ENCODE data around the gene SEPHS2. TPM values are rescaled to one million over a fixed set of nuclear protein-coding genes. Genes with fewer than 3 reads are reported as not detected.
A peak's percentile ranks its signal among the peaks of the same experiment; 100 is the strongest.
"Not testable (repeated sequence)": the region's sequence is repeated elsewhere in the genome, so short reads cannot be mapped to it uniquely, and the experiment has no call there.

Gene SEPHS2
- total and polyA plus RNA-seq, 4 donors, result 6.8 to 37.1 (median 24.0) TPM

- DNase-seq (ENCODE audit: low read depth in 4 of 6, low spot score in 6 of 6), result no peak
- Histone ChIP-seq H3K4me1 (ENCODE audit: control insufficient read depth, insufficient read depth, low read length) (peaks cover 19% of the 10 kb centered on the region), H3K27me3 (ENCODE audit: control insufficient read depth, insufficient read depth, low read length) (no peaks in the 10 kb centered on the region), H3K4me3 (ENCODE audit: low read depth, low read length) (peak overlapping the region; percentile 84), H3K36me3 (ENCODE audit: control insufficient read depth, insufficient read depth, low read length) (peaks cover 9% of the 10 kb centered on the region), H3K27ac (ENCODE audit: low read depth, low read length) (peak overlapping the region; percentile 91), H3K9me3 (ENCODE audit: control insufficient read depth, insufficient read depth, low read length) (no peaks in the 10 kb centered on the region)
- 9% methylated on average over 10 of the region's 14 CpGs for WGBS (ENCODE audit: insufficient coverage)
These were observed 38.9 kb downstream of the SEPHS2 start for GRCh38 chr16:30406795-30407101.

GRCh38 chr16:30401768-30402425, 43.8 kb downstream of the SEPHS2 start:
- Histone ChIP-seq H3K4me3 (ENCODE audit: low read depth, low read length) (no peak overlapping the region), H3K27ac (ENCODE audit: low read depth, low read length) (no peak overlapping the region), H3K36me3 (ENCODE audit: control insufficient read depth, insufficient read depth, low read length) (peaks cover 21% of the 10 kb centered on the region), H3K9me3 (ENCODE audit: control insufficient read depth, insufficient read depth, low read length) (no peaks in the 10 kb centered on the region), H3K27me3 (ENCODE audit: control insufficient read depth, insufficient read depth, low read length) (no peaks in the 10 kb centered on the region), H3K4me1 (ENCODE audit: control insufficient read depth, insufficient read depth, low read length) (peaks cover 30% of the 10 kb centered on the region)
- no peak for DNase-seq (ENCODE audit: low read depth in 4 of 6, low spot score in 6 of 6)
- WGBS (ENCODE audit: insufficient coverage), result 77% methylated on average over 2 of the region's 8 CpGs

- Histone ChIP-seq H3K27ac (ENCODE audit: low read depth, low read length) (peak overlapping the region; percentile 99), H3K4me1 (ENCODE audit: control insufficient read depth, insufficient read depth, low read length) (peaks cover 41% of the 10 kb centered on the region), H3K36me3 (ENCODE audit: control insufficient read depth, insufficient read depth, low read length) (peaks cover 21% of the 10 kb centered on the region), H3K27me3 (ENCODE audit: control insufficient read depth, insufficient read depth, low read length) (no peaks in the 10 kb centered on the region), H3K9me3 (ENCODE audit: control insufficient read depth, insufficient read depth, low read length) (no peaks in the 10 kb centered on the region), H3K4me3 (ENCODE audit: low read depth, low read length) (peak overlapping the region; percentile 76)
- no peak for DNase-seq (ENCODE audit: low read depth in 4 of 6, low spot score in 6 of 6)
- WGBS (ENCODE audit: insufficient coverage), result 12% methylated on average over 12 of the region's 12 CpGs
These were observed 46.1 kb downstream of the SEPHS2 start for GRCh38 chr16:30399435-30400186.

- Histone ChIP-seq H3K27me3 (ENCODE audit: control insufficient read depth, insufficient read depth, low read length) (no peaks in the 10 kb centered on the region), H3K27ac (ENCODE audit: low read depth, low read length) (peak overlapping the region; percentile 99), H3K4me3 (ENCODE audit: low read depth, low read length) (no peak overlapping the region), H3K4me1 (ENCODE audit: control insufficient read depth, insufficient read depth, low read length) (peaks cover 49% of the 10 kb centered on the region), H3K9me3 (ENCODE audit: control insufficient read depth, insufficient read depth, low read length) (no peaks in the 10 kb centered on the region), H3K36me3 (ENCODE audit: control insufficient read depth, insufficient read depth, low read length) (peaks cover 21% of the 10 kb centered on the region)
- no peak for DNase-seq (ENCODE audit: low read depth in 4 of 6, low spot score in 6 of 6)
- WGBS (ENCODE audit: insufficient coverage), result 79% methylated on average over 20 of the region's 23 CpGs
These were observed 46.8 kb downstream of the SEPHS2 start for GRCh38 chr16:30398661-30399434.

- H3K4me3 ChIP-seq (ENCODE audit: low read depth, low read length), result no peak overlapping the region
- no peak for DNase-seq (ENCODE audit: low read depth in 4 of 6, low spot score in 6 of 6)
These were observed 47.7 kb downstream of the SEPHS2 start for GRCh38 chr16:30397776-30398660.

GRCh38 chr16:30397056-30397455, 48.6 kb downstream of the SEPHS2 start:
- Histone ChIP-seq H3K9me3 (ENCODE audit: control insufficient read depth, insufficient read depth, low read length) (no peaks in the 10 kb centered on the region), H3K36me3 (ENCODE audit: control insufficient read depth, insufficient read depth, low read length) (peaks cover 21% of the 10 kb centered on the region), H3K27ac (ENCODE audit: low read depth, low read length) (no peak overlapping the region), H3K27me3 (ENCODE audit: control insufficient read depth, insufficient read depth, low read length) (no peaks in the 10 kb centered on the region), H3K4me3 (ENCODE audit: low read depth, low read length) (no peak overlapping the region), H3K4me1 (ENCODE audit: control insufficient read depth, insufficient read depth, low read length) (peaks cover 53% of the 10 kb centered on the region)
- DNase-seq (ENCODE audit: low read depth in 4 of 6, low spot score in 6 of 6), result no peak
- WGBS (ENCODE audit: insufficient coverage), result 91% methylated on average over 1 of the region's 4 CpGs

More at GRCh38 chr16:30397776-30398660, 47.7 kb downstream of the SEPHS2 start:
- 92% methylated on average over 35 of the region's 42 CpGs for WGBS (ENCODE audit: insufficient coverage)
- peaks cover 53% of the 10 kb centered on the region for H3K4me1 ChIP-seq (ENCODE audit: control insufficient read depth, insufficient read depth, low read length)
- H3K9me3 ChIP-seq (ENCODE audit: control insufficient read depth, insufficient read depth, low read length), result no peaks in the 10 kb centered on the region
- peaks cover 21% of the 10 kb centered on the region for H3K36me3 ChIP-seq (ENCODE audit: control insufficient read depth, insufficient read depth, low read length)
- no peaks in the 10 kb centered on the region for H3K27me3 ChIP-seq (ENCODE audit: control insufficient read depth, insufficient read depth, low read length)
- no peak overlapping the region for H3K27ac ChIP-seq (ENCODE audit: low read depth, low read length)

- Histone ChIP-seq H3K36me3 (ENCODE audit: control insufficient read depth, insufficient read depth, low read length) (peaks cover 21% of the 10 kb centered on the region), H3K4me1 (ENCODE audit: control insufficient read depth, insufficient read depth, low read length) (peaks cover 53% of the 10 kb centered on the region)
- H3K4me3 ChIP-seq (ENCODE audit: low read depth, low read length); H3K27ac ChIP-seq (ENCODE audit: low read depth, low read length); H3K9me3 ChIP-seq (ENCODE audit: control insufficient read depth, insufficient read depth, low read length); DNase-seq (ENCODE audit: low read depth in 4 of 6, low spot score in 6 of 6); H3K27me3 ChIP-seq (ENCODE audit: control insufficient read depth, insufficient read depth, low read length): not testable (repeated sequence)
- no CpG with 5 or more reads among the region's 4 CpGs for WGBS (ENCODE audit: insufficient coverage)
These were observed 49.0 kb downstream of the SEPHS2 start for GRCh38 chr16:30396627-30397026.

GRCh38 chr16:30395992-30396585, 49.6 kb downstream of the SEPHS2 start:
- DNase-seq (ENCODE audit: low read depth in 4 of 6, low spot score in 6 of 6), result peak in 1 of 6 donors; percentile 70
- H3K4me1 ChIP-seq (ENCODE audit: control insufficient read depth, insufficient read depth, low read length), result peaks cover 51% of the 10 kb centered on the region
- H3K9me3 ChIP-seq (ENCODE audit: control insufficient read depth, insufficient read depth, low read length), result no peaks in the 10 kb centered on the region
- peaks cover 21% of the 10 kb centered on the region for H3K36me3 ChIP-seq (ENCODE audit: control insufficient read depth, insufficient read depth, low read length)
- WGBS (ENCODE audit: insufficient coverage), result 12% methylated on average over 10 of the region's 13 CpGs
- peak overlapping the region; percentile 67 for H3K27ac ChIP-seq (ENCODE audit: low read depth, low read length)
- H3K27me3 ChIP-seq (ENCODE audit: control insufficient read depth, insufficient read depth, low read length), result no peaks in the 10 kb centered on the region
- H3K4me3 ChIP-seq (ENCODE audit: low read depth, low read length), result peak overlapping the region; percentile 75
